ENCODE measurements around the gene TNFRSF12A.
"Not testable (repeated sequence)": the region's sequence is repeated elsewhere in the genome, so short reads cannot be mapped to it uniquely, and the experiment has no call there.

The TNFRSF12A gene

DNA sequence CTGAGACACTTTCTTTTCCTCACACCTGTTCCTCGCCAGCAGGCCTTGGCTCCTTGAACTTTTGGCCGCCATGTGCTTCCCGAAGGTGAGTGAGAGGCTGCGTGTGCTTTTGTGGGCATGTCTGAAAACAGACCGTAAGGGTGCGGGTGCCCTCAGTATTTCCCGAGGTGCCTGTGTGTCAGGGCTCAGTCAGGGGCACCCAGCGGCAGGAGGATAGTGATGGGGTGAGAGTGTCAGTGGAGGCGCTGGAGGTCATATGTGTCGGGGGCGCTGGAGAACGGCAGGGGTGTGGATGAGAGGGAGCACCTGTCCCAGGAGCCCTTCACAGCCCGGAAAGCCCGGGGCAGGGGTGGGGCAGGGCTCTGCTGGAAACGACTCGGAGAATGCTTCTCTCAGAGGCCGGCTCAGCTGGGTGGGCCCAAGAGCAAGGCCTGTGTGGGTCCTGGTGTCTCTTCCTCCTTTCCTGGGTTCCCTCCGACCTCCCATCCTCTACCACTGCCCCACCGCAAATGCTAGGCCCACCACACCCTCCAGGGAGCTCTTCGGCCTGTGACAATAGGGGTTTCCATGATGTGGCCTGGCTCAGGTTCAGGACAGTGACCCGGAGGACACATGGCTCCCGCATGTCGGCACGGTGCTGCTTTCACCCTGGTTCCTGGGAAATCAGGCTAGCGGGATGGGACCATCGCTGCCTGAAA is 45.7 kb downstream of the TNFRSF12A start:
- no peak for DNase-seq (ENCODE audit: low read depth)

- DNase-seq (ENCODE audit: low read depth): no peak
Measured at GRCh38 chr16:3066440-3066748, 46.2 kb downstream of the TNFRSF12A start.

GRCh38 chr16:3068487-3068886 is 48.3 kb downstream of the TNFRSF12A start:
- no peak for DNase-seq (ENCODE audit: low read depth)

- DNase-seq (ENCODE audit: low read depth): not testable (repeated sequence)
Measured at GRCh38 chr16:3069146-3069545, 49.0 kb downstream of the TNFRSF12A start.

DNA sequence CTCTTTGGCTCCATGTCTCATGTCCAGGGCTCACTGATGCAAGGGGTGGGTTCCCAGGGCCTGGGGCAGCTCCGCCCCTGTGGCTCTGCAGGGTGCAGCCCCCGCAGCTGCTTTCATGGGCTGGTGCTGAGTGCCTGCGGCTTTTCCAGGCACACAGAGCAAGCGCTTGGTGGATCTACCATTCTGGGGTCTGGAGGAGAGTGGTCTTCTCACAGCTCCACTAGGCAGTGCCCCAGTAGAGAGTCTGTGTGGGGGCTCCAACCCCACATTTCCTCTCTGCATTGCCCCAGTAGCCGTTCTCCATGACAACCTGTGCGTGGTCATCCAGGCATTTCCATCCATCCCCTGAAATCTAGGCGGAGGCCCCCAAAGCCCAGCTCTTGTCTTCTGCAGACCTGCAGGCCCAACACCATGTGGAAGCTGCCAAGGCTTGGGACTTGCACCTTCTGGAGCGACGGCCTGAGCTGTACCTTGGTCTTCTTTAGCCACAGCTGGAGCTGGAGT is 50.5 kb downstream of the TNFRSF12A start:
- DNase-seq (ENCODE audit: low read depth): no peak

DNA sequence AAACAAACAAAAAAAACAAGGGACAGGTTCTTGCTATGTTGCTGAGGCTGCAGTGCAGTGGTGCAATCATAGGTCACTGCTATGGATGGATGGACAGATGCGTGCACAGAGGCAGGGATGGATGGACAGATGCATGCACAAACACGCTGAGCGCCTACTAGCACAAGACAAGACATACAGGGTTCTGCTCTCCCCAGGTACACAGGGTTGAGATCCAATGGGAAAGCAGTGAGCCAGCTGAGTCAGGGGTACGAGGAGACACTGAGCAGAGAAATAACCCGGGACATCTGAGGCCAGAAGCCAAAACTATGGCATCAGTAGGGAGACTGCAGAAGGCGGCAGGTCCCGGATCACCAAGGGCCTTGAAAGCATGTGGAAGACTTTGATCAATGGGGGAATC is 51.5 kb downstream of the TNFRSF12A start:
- no peak for DNase-seq (ENCODE audit: low read depth)

All from activated gamma-delta T cell treated with anti-CD3 and anti-CD28 coated beads, Interleukin-2, amount 50 U/mL, for 16 hours (primary cell).